Omental fat pad (tissue), 4 donors: ENCODE measurements around the gene SLC22A9. TPM values are rescaled to one million over a fixed set of nuclear protein-coding genes. Genes with fewer than 3 reads are reported as not detected.
"Not testable (repeated sequence)": the region's sequence is repeated elsewhere in the genome, so short reads cannot be mapped to it uniquely, and the experiment has no call there.

ENCODE experiments used
- ATAC-seq: fragments of 150-250 bp; one replicate; pipeline ENCODE4 v1.9.1; 2016; ENCODE audit warnings: mild to moderate bottlenecking, moderate library complexity; ENCODE audit not compliant: low FRiP score
- DNase-seq: peaks from one replicate; pipeline ENCODE4 v3.0.0-alpha.2; 2019; ENCODE audit warnings: low spot score
- CTCF ChIP-seq, 3 donors: fragments of 450-650 bp; IDR thresholded peaks; one replicate each; pipeline ENCODE4 v1.5.1; 2016 to 2017; ENCODE audit warnings: antibody characterized with exemption in 3 of 3, mild to moderate bottlenecking in 3 of 3, moderate library complexity in 2 of 3
- total RNA-seq, 4 donors: library from RNA; depleted of rRNA; stranded (reverse); fragments of >200 nt; gene quantifications; one replicate each; pipeline ENCODE4 v1.1.0, GENCODE V29; 2016

Gene SLC22A9
- total RNA-seq: not detected

- no peak for ATAC-seq
- no peak for DNase-seq
- TF ChIP-seq CTCF (IDR thresholded peaks at IDR 0.05): no peak
These were observed at the start of gene SLC22A9 for GRCh38 chr11:63369165-63369970. TSS of gene SLC22A9 (plus strand) at chr11:63369785. CDS start at chr11:63370057, 272 bp downstream.

- no peak for TF ChIP-seq CTCF (IDR thresholded peaks at IDR 0.05)
- ATAC-seq (no peak), DNase-seq (no peak)
These were observed 47.9 kb upstream of the SLC22A9 start for GRCh38 chr11:63321723-63322122.

- not testable (repeated sequence) for DNase-seq, ATAC-seq
These were observed 34.5 kb upstream of the SLC22A9 start for GRCh38 chr11:63335089-63335488.

DNA sequence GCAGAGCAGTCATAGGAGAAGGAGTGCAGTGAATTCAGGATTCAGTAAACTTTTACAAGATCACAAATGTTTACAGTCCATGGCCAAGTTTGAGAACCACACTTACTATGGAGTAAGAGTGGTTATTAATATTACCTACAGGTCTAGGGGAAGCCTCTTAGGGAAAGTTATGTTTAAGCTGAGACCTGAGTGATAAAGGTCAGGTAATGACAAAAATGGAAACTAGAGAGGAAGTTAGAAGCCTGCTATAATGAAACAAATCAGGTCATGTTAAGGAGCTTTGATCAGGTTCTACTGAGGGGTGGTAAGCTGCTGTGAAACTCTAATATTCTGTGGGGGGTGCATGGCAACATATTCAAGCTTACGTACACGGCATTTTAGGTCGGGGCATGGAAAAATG, 32.5 kb upstream of the SLC22A9 start:
- DNase-seq: no peak

DNA sequence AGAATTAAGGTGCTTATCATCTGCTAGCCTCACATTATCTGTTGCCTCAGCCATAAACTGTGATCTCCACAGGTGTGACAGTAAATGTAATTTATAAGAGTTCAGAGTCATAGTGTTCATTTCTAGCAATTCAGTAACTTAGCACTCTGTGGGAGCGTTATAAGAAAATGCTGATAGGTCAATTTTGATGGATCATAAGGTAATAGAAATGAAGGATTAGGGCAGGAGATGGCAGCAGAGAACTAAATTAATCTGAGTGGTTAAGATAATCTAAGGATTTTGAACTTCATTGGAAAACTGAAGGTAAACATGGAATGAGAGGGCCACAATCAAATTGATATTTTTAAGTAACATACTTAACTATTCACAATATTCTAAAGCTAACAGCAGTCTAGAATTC, 26.5 kb upstream of the SLC22A9 start:
- no peak for TF ChIP-seq CTCF (IDR thresholded peaks at IDR 0.05)
- ATAC-seq (no peak), DNase-seq (no peak)

More for the DNA sequence above, 32.5 kb upstream of the SLC22A9 start:
- no peak for TF ChIP-seq CTCF (IDR thresholded peaks at IDR 0.05)
- ATAC-seq: no peak

GRCh38 chr11:63352144-63352543, 17.4 kb upstream of the SLC22A9 start:
- no peak for TF ChIP-seq CTCF (IDR thresholded peaks at IDR 0.05)
- DNase-seq (no peak), ATAC-seq (no peak)

DNA sequence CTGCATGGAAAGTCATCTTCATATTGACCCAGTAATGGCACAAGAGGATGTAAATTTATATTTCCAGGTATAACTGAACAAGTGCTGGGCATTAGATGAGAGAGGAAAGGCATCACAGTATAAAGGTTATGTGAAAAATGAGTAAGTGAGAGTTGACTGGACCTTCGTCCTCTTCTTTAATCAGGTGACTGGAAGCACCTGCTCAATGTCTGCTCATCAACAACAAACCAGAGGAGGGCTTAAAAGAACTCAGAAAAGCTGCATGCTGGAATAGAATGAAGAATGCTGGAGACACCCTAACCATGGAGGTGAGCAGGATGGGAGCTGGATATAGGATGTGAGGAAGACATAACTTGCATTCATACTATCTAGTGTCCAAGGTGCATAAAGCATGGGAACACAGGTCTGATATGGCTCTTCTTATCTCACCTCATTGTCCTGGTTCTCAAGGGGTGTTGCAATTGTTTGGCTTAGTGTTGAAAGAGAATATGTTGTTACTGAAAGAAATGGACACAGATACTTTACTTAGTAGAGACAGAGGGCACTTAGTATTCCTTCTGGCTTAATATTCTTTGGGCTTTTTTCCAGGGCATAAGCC, 7.3 kb upstream of the SLC22A9 start:
- ATAC-seq (no peak), DNase-seq (no peak)
- TF ChIP-seq CTCF (IDR thresholded peaks at IDR 0.05): no peak
